BJ (cell line): ENCODE data around the gene LUZP1. TPM values are rescaled to one million over a fixed set of nuclear protein-coding genes. Genes with fewer than 3 reads are reported as not detected.

Experiments used
- CTCF ChIA-PET: fragments of 350-600 bp; formaldehyde crosslinking; extraction: SDS; loops from one replicate; lab custom pipeline; 2021; ENCODE audit warnings: antibody characterized with exemption, inconsistent platforms; lab: Yijun Ruan, JAX
- POLR2A ChIA-PET: fragments of 300-600 bp; sonication (Branson Sonifier 250); formaldehyde crosslinking; extraction: SDS; loops from one replicate; lab custom pipeline; 2021; ENCODE audit warnings: antibody characterized with exemption; lab: Charles Lee
- DNase-seq: peaks from one replicate; pipeline ENCODE4 v3.0.0-alpha.2; 2011; ENCODE audit warnings: low read depth
- H3K27me3 ChIP-seq: 2 replicates; pipeline ENCODE4 v1.6.0; 2011; ENCODE audit warnings: low read length; ENCODE audit not compliant: control insufficient read depth, insufficient read depth
- H3K36me3 ChIP-seq: 2 replicates; pipeline ENCODE4 v1.5.1; 2011; ENCODE audit warnings: low read length; ENCODE audit not compliant: control insufficient read depth, insufficient read depth
- H3K4me3 ChIP-seq: 2 replicates; pipeline ENCODE4 v1.5.1; 2011; ENCODE audit warnings: low read depth, mild to moderate bottlenecking, control low read depth, low read length
- CTCF ChIP-seq: IDR thresholded peaks from 2 replicates; pipeline ENCODE4 v1.5.1; 2011; ENCODE audit warnings: low read depth, mild to moderate bottlenecking, control low read depth, inconsistent platforms, low read length, moderate library complexity; ENCODE audit not compliant: insufficient read depth
- polyA plus RNA-seq: library from polyadenylated mRNA; depleted of rRNA; stranded (reverse); fragments of >200 nt; gene quantifications from 2 replicates; pipeline ENCODE4 v1.2.3, GENCODE V29; 2011

LUZP1 gene
- polyA plus RNA-seq, 1 experiment: 22.0 TPM

- ChIA-PET CTCF (interaction anchor here (3.8 kb wide), 1 partner anchor 62 kb away, joined by 12 read pairs; no protein-coding TSS in a partner anchor), POLR2A (no interaction called here)
- no peak for TF ChIP-seq CTCF
- no peak for DNase-seq
- Histone ChIP-seq H3K4me3 (no peak overlapping the region), H3K27me3 (no peaks in the 10 kb centered on the region), H3K36me3 (no peaks in the 10 kb centered on the region)
Measured at GRCh38 chr1:23122796-23123195, 45.9 kb downstream of the LUZP1 start.

GRCh38 chr1:23122023-23122748, 46.5 kb downstream of the LUZP1 start:
- no peak for TF ChIP-seq CTCF
- no peak for DNase-seq
- POLR2A ChIA-PET: no interaction called here

GRCh38 chr1:23120383-23120782, 48.3 kb downstream of the LUZP1 start:
- Histone ChIP-seq H3K4me3 (no peak overlapping the region), H3K36me3 (no peaks in the 10 kb centered on the region), H3K27me3 (no peaks in the 10 kb centered on the region)
- TF ChIP-seq CTCF: no peak
- ChIA-PET CTCF (interaction anchor here (1.4 to 2.4 kb wide), 3 partner anchors 11 to 64 kb away, joined by 4 to 12 read pairs (median 5); no protein-coding TSS in a partner anchor), POLR2A (no interaction called here)
- no peak for DNase-seq

More at GRCh38 chr1:23122023-23122748, 46.5 kb downstream of the LUZP1 start:
- Histone ChIP-seq H3K4me3 (no peak overlapping the region), H3K36me3 (no peaks in the 10 kb centered on the region), H3K27me3 (no peaks in the 10 kb centered on the region)
- CTCF ChIA-PET: interaction anchor here (3.8 kb wide), 1 partner anchor 62 kb away, joined by 12 read pairs; no protein-coding TSS in a partner anchor

- CTCF ChIA-PET: interaction anchor here (1.4 to 2.4 kb wide), 3 partner anchors 19 to 65 kb away, joined by 3 to 12 read pairs (median 10); no protein-coding TSS in a partner anchor
- POLR2A ChIA-PET: interaction anchor here (0.6 kb wide), 2 partner anchors 17 to 117 kb away, joined by 3 read pairs; no protein-coding TSS in a partner anchor
- DNase-seq: no peak
- H3K36me3 ChIP-seq: no peaks in the 10 kb centered on the region
- no peaks in the 10 kb centered on the region for H3K27me3 ChIP-seq
- H3K4me3 ChIP-seq: no peak overlapping the region
- no peak for TF ChIP-seq CTCF
Measured at GRCh38 chr1:23118957-23119792, 49.5 kb downstream of the LUZP1 start.

GRCh38 chr1:23118407-23118806, 50.2 kb downstream of the LUZP1 start:
- no peak overlapping the region for H3K4me3 ChIP-seq
- POLR2A ChIA-PET: interaction anchor here (0.6 kb wide), 1 partner anchor 118 kb away, joined by 3 read pairs; no protein-coding TSS in a partner anchor
- CTCF ChIA-PET: interaction anchor here (1.4 to 2.4 kb wide), 3 partner anchors 18 to 66 kb away, joined by 3 to 12 read pairs (median 10); no protein-coding TSS in a partner anchor
- H3K36me3 ChIP-seq: no peaks in the 10 kb centered on the region
- no peak for TF ChIP-seq CTCF
- H3K27me3 ChIP-seq: no peaks in the 10 kb centered on the region
- DNase-seq: no peak
